HG02885 (cell line): Measurements from ENCODE around the gene TMEM154.

Source experiments
- ATAC-seq: cut with Tn5 transposase; IDR thresholded peaks from one replicate; pipeline ENCODE4 v1.9.1; 2021; ENCODE audit warnings: mild to moderate bottlenecking; ENCODE audit not compliant: unreplicated experiment, poor library complexity

The TMEM154 gene

GRCh38 chr4:152697284-152698088 is 17.7 kb upstream of the TMEM154 start:
- ATAC-seq = peak; percentile 40

GRCh38 chr4:152696764-152697261 is 17.0 kb upstream of the TMEM154 start:
- peak; percentile 98 for ATAC-seq

- no peak for ATAC-seq
These were observed 14.1 kb upstream of the TMEM154 start for GRCh38 chr4:152693871-152694270.

- ATAC-seq = no peak
These were observed 12.0 kb upstream of the TMEM154 start for GRCh38 chr4:152691761-152692160.

GRCh38 chr4:152690706-152691651 is 11.2 kb upstream of the TMEM154 start:
- ATAC-seq = no peak

- ATAC-seq = no peak
These were observed 10.1 kb upstream of the TMEM154 start for GRCh38 chr4:152689615-152690501.

GRCh38 chr4:152687974-152688599 is 8.3 kb upstream of the TMEM154 start:
- ATAC-seq = no peak

- ATAC-seq = no peak
These were observed 6.7 kb upstream of the TMEM154 start for GRCh38 chr4:152686452-152687013.

- ATAC-seq = no peak
These were observed 4.8 kb upstream of the TMEM154 start for GRCh38 chr4:152684587-152684986.

GRCh38 chr4:152684007-152684406 is 4.2 kb upstream of the TMEM154 start:
- peak; percentile 54 for ATAC-seq

- no peak for ATAC-seq
These were observed 2.5 kb upstream of the TMEM154 start for GRCh38 chr4:152682143-152682941.

GRCh38 chr4:152680988-152681603 is 1.3 kb upstream of the TMEM154 start:
- peak; percentile 28 for ATAC-seq

GRCh38 chr4:152678841-152679240 is 956 bp downstream of the TMEM154 start:
- no peak for ATAC-seq

- no peak for ATAC-seq
These were observed 2.7 kb downstream of the TMEM154 start for GRCh38 chr4:152677117-152677516.

GRCh38 chr4:152676052-152676854 is 3.5 kb downstream of the TMEM154 start:
- ATAC-seq = peak; percentile 31

- no peak for ATAC-seq
These were observed 5.4 kb downstream of the TMEM154 start for GRCh38 chr4:152674359-152674758.

- no peak for ATAC-seq
These were observed 6.3 kb downstream of the TMEM154 start for GRCh38 chr4:152673489-152673888.
